NCI-H187 treated with DMSO at 0.1 percent for 48 hours (cell line): ENCODE results near the gene FAM117B.
A peak's percentile ranks its signal among the peaks of the same experiment; 100 is the strongest.

ENCODE experiments used
- DNase-seq: peaks from one replicate; lab custom pipeline; 2025; lab: John Stamatoyannopoulos, UW

The FAM117B gene

DNA sequence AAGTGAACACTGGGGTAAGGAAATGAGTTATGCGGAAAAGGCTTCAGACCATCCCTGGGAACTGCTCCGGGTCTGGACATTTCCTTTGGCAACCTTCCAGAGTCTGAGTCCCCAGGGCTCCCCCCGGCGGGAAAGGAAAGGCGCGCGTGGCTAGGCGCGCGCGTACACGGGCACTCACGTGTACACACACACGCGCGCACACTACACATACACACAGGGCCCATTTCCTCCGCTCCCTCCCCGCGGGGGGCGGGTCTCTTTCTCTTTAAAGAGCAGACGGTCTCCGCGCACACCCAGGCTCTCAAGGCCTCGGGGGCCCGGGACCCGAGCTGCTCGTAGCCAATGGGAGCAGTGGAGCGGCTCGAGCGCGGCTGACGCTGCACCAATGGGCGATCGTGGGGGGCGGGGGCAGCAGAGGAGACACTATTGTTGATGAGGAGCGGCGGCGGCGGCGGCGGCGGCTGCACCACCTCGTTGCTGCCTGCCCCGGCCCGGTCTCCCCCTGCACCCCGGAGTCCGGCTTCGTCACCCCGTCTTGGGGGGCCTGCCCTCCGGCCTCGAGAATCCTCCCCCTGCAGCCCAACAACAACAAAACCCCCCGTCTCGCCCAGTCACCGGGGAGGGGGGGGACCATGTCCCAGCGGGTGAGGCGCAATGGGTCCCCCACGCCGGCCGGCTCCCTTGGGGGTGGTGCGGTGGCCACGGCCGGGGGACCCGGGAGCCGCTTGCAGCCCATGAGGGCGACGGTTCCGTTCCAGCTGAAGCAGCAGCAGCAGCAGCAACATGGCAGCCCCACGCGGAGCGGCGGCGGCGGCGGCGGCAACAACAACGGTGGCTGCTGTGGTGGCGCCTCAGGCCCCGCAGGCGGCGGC lies at the start of gene FAM117B:
Gene FAM117B (plus strand): TSS at position 414 of the 872 bp plus-strand sequence. CDS start 219 bp downstream, at position 633.
- DNase-seq, result peak; percentile 54

GRCh38 chr2:202588647-202589581 lies 45.9 kb upstream of the FAM117B start:
- peak; percentile 40 for DNase-seq

DNA sequence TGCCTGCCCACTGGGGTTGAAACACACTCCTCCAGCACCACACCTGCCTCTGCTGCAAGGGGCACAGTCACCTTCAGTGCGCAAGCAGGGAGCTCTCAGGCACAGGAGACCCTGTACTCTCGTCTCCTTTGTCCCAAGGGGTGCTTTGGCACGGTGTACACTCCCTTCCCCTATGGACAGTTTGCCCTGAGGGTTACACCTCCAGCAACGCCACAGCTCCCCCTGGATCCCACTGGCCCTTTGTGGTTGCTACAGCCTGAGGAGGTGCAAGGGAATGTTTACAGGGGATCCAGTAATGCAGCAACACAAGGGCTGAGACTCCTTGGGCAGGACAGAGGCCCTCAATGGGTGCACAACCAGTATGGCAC lies 45.2 kb upstream of the FAM117B start:
- no peak for DNase-seq

DNA sequence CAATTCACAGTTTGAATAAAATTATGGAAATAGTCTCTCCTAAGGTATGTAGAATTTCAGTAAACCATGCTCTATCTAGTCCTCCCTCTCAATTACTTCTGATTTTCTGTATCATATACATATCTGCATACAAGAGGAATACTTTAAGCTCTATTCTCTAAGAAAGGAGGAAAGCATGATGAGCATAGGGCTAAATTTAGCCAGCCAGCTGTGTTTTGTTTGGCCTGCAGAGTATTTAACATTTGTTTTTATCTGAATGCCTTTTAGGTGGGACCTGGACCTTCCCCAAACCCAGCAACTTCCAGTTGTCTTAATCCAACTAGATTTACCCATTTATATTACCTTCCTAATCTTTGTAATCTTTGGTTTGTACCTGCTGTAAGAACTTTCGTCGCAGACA lies 42.2 kb upstream of the FAM117B start:
- no peak for DNase-seq

DNA sequence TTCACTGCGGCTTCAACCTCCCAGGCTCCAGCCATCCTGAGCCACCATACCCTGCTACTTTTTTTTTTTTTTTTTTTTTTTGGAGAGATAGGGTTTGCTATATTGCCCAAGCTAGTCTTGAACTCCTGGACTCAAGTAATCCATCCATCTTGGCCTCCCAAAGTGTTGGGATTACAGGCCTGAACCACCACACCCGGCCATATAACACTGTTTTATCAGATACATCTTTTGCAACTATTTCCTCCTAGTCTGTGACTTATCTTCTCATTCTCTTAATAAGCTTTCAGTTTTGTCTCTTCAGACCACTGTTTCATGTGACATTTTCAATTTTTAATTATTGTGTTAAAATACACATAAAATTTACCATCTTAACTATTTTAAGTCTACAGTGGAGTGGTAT lies 35.7 kb upstream of the FAM117B start:
- no peak for DNase-seq

GRCh38 chr2:202599911-202600310 lies 34.9 kb upstream of the FAM117B start:
- no peak for DNase-seq

DNA sequence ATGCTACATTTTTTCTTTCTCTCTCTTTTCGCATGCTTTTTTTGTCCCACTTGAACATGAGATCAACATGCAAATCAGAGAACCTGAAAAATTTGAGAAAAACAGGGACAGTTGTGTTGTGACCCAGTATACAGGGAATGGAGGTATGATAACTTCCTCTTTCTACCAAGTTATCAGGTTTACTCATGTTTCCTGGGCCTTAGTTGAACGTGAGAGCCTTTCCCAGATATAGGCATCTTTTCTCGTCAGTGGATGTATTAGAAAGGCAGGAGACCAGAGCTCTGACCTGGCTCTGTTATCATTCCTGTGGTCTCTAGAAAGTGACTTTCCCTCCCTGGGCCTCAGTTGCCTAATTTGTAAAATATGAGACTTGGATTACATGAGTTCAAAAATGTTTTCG lies 30.1 kb upstream of the FAM117B start:
- DNase-seq, result no peak

- DNase-seq, result no peak
Observed at GRCh38 chr2:202605174-202605573, 29.6 kb upstream of the FAM117B start.

DNA sequence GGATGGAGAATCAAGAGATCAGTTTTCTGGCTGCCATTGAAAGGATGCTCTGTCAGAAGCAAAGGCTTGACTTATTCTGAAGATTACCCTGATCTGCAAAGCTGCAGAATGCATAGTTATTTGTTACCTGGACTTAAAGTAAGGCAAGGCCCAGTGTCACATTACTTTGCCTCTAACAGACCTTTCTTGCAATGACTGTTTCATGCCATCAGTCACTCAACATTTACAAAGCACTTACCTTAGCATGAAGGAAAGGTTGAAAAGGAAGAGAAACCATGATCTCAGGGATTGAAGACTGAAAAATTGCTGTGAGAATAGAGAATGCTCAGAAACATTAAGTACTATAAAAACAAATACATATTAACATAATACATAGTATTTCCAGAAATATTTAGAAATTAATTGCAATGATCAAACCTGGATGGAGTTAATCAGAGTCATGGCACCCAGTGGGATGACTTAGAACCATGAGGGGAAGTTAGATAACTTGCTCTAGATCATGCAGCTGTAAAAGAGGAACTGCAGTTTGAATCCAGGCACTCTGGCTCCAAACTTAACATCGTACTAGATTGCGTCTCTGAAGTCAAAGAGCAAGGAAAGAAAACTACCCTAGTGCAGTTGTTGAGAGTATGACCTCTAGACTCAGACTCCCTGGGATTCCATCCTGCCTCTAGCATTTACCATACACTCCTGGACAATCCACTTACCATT lies 26.5 kb upstream of the FAM117B start:
- no peak for DNase-seq

DNA sequence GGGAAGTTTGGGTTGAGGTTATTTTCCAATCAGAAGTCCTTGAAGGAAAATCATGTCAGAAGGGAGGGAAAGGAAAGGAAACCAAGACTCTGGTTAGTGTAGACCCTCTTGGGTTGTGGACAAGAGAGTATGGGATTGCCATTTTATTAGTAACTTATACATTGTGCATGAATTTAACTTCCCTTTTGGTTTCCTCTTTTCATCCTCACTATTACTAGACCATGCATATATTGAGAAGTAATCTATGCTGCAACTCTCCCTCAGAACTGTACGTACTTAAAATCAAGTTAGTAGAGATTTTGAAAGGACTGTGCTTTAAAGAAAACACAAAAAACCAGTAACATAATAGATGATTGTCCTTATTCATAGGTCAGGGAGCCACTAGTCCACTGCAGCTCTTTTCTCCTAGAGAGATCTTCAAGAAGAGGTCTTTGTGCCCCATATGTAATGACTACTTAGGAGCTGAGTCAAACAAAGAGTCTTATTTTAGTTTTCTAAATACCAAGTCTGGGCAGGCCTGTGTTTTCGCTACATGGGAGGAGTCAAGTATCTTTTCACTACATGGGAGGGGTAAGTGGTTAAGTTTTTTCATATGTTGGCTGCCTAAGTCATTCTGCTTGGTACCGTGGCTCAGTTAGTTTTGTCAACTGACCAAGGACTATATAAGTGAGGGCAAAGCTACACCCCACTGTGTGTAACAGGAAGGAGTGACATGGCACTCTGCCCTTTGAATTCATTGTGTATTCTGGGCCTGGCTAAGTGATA lies 25.2 kb upstream of the FAM117B start:
- DNase-seq, result no peak

DNA sequence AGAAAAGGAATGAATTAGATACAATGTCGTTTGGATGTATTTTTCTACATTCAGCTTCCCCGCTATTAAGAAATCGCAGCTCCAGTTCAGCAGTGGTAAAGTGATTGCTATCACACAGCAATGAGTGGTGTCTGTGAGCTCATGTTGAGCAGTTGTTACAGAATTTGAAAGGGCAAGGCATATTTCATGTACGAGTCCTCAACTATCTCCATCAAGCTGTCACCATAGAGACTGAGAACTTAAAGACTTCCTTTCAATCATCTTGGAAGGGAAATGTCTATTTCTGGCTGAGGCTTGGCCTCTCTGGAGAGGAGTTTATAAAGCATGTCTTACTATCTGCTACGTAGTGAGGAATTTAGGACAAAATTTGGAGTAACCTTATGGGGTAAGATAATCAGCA lies 24.4 kb upstream of the FAM117B start:
- DNase-seq, result no peak

DNA sequence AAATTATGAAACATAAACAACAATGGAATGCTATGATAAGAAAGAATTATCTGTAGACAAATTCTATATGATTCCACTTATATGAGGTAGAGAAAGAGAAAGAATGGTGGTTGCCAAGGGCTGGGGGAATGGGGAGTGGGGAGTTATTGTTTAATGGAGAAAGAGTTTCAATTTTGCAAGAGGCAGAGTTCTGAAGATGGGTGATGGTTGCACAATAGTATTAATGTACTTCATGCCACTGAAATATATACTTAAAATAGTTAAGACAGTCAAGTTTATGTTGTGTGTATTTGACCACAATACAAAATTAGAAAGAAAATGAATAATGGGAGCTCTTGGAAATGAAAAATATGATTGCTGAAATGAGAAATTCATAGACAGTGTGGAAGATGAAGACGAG lies 22.6 kb upstream of the FAM117B start:
- DNase-seq, result no peak

DNA sequence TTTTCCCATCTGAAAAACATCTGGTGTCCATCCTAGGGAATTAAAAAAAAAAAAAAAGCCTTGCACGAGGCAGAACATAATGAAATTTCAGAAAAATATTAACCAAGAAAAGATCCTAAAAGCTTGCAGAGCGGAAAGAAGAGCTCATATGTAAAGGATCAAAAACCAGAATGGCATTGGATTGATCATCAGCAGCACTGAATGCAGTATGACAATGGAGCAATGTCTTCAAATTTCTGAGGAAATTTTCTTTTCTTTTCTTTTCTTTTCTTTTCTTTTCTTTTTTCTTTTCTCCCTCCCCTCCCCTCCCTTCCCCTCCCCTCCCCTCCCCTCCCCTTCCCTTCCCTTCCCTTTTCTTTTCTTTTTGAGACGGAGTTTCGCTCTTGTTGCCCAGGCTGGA lies 21.3 kb upstream of the FAM117B start:
- no peak for DNase-seq

DNA sequence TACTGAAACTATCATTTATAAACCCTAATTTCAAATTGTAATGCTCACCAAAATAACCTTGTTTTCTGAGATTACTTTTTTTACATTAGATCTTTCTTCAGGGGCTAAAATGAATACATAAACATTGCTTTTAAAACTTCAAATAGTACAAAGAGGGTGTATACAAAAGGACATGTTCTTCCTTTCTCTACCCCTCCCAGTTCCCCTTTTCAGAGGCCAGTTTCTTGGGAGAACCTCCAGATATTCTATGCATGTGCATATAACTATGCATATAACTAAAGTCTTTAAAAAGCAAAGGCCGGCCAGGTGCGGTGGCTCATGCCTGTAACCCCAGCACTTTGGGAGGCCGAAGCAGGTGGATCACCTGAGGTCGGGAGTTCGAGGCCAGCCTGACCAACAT lies 10.6 kb upstream of the FAM117B start:
- DNase-seq, result no peak

DNA sequence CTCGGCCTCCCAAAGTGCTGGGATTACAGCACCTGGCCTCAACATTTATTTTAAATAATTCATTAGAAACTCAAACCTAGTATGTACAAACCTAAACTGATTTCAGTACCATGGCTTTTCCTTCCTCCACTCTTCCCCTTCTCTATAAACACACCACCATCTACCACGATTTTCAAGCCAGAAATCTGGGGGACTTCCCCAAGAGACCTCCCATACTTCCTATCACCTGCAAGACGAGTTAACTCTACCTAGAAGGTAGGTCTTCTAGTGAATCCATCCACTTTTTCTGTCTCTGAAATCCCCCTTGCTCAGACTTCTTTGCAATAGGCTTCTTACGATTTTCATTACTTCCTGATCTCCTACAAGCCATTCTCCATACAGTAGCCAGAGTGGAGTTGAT lies 7.7 kb upstream of the FAM117B start:
- DNase-seq, result no peak

DNA sequence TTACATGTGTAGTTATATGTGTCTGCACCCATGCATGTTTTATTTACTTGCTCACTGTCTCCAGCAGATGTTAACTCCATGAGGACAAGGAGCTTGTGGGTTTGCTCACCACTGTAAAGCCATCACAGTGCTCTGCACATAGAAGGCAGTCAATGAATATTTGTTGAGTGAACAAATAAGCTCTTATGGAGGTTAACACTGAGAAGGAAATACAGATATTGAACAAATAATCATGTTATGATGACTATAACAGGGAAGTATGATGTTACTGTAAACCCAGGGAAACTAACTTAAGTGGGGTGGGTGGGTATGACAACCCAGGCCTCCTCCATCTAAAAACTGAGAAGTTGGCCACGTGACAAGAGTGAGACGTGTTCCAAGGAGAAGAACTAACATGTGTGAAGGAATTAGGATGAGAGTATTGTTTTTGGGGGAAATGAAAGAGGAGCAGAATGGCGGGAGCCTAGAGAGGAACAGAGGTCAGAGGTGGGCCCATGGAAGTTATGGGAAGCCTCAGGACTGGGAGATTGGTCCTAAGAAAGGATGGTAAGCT lies 6.0 kb upstream of the FAM117B start:
- DNase-seq, result no peak

GRCh38 chr2:202632682-202633290 lies 2.0 kb upstream of the FAM117B start:
- no peak for DNase-seq

DNA sequence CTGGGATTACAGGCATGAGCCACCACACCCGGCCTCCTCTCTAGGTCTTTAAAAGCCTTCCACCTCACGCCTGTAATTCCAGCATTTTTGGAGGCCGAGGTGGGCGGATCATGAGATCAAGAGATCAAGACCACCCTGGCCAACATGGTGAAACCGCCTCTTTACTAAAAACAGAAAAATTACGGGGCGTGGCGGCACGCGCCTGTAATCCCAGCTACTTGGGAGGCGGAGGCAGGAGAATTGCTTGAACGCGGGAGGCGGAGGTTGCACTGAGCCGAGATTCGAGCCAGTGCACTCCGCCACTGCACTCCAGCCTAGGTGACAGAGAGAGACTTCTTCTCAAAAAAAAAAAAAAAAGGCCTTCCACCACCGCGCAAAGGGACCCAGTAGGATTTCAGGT lies 1.3 kb upstream of the FAM117B start:
- no peak for DNase-seq

- DNase-seq, result no peak
Observed at GRCh38 chr2:202635428-202636212, 851 bp downstream of the FAM117B start.

GRCh38 chr2:202636213-202636513 lies 1.4 kb downstream of the FAM117B start:
- DNase-seq, result no peak
